ENCODE data around the gene CELA3B.
"Not testable (repeated sequence)": the region's sequence is repeated elsewhere in the genome, so short reads cannot be mapped to it uniquely, and the experiment has no call there.

The CELA3B gene

GRCh38 chr1:21981253-21981652, 4.4 kb downstream of the CELA3B start:
- DNase-seq, result not testable (repeated sequence)

- not testable (repeated sequence) for DNase-seq
Measured at GRCh38 chr1:21982122-21982521, 5.3 kb downstream of the CELA3B start.

GRCh38 chr1:21983539-21983938, 6.7 kb downstream of the CELA3B start:
- DNase-seq, result not testable (repeated sequence)

- DNase-seq, result not testable (repeated sequence)
Measured at GRCh38 chr1:21985893-21986292, 9.1 kb downstream of the CELA3B start.

GRCh38 chr1:21986386-21986785, 9.6 kb downstream of the CELA3B start:
- DNase-seq, result not testable (repeated sequence)

GRCh38 chr1:21989672-21990393, 13.0 kb downstream of the CELA3B start:
- not testable (repeated sequence) for DNase-seq

- not testable (repeated sequence) for DNase-seq
Measured at GRCh38 chr1:21992186-21992585, 15.4 kb downstream of the CELA3B start.

GRCh38 chr1:21994716-21995115, 17.9 kb downstream of the CELA3B start:
- not testable (repeated sequence) for DNase-seq

GRCh38 chr1:21996663-21996970, 19.8 kb downstream of the CELA3B start:
- not testable (repeated sequence) for DNase-seq

- not testable (repeated sequence) for DNase-seq
Measured at GRCh38 chr1:21997891-21998623, 21.2 kb downstream of the CELA3B start.

- not testable (repeated sequence) for DNase-seq
Measured at GRCh38 chr1:21998624-21999294, 21.9 kb downstream of the CELA3B start.

- not testable (repeated sequence) for DNase-seq
Measured at GRCh38 chr1:21999645-22000044, 22.8 kb downstream of the CELA3B start.

- no peak for DNase-seq
Measured at GRCh38 chr1:22001409-22001808, 24.6 kb downstream of the CELA3B start, which contains the start of gene CELA3A. Gene CELA3A (plus strand): TSS chr1:22001657. CDS start chr1:22001675, 18 bp downstream.

- not testable (repeated sequence) for DNase-seq
Measured at GRCh38 chr1:22002461-22002860, 25.6 kb downstream of the CELA3B start.

GRCh38 chr1:22002875-22003274, 26.1 kb downstream of the CELA3B start:
- not testable (repeated sequence) for DNase-seq

GRCh38 chr1:22003959-22004358, 27.1 kb downstream of the CELA3B start:
- DNase-seq, result not testable (repeated sequence)

GRCh38 chr1:22005261-22006149, 28.7 kb downstream of the CELA3B start:
- peak in 3 of 6 experiments; percentile 14 to 21 (median 16) for DNase-seq

GRCh38 chr1:22006736-22007135, 29.9 kb downstream of the CELA3B start:
- not testable (repeated sequence) for DNase-seq

- DNase-seq, result not testable (repeated sequence)
Measured at GRCh38 chr1:22007262-22007661, 30.4 kb downstream of the CELA3B start.

- DNase-seq, result not testable (repeated sequence)
Measured at GRCh38 chr1:22009566-22009965, 32.7 kb downstream of the CELA3B start.

- not testable (repeated sequence) for DNase-seq
Measured at GRCh38 chr1:22012752-22013151, 35.9 kb downstream of the CELA3B start.

- not testable (repeated sequence) for DNase-seq
Measured at GRCh38 chr1:22014575-22015206, 37.9 kb downstream of the CELA3B start.
